AG04450 (cell line): ENCODE results near the gene SERHL2. TPM values are rescaled to one million over a fixed set of nuclear protein-coding genes. Genes with fewer than 3 reads are reported as not detected.
"Not testable (repeated sequence)": the region's sequence is repeated elsewhere in the genome, so short reads cannot be mapped to it uniquely, and the experiment has no call there.

Experiments used
- CTCF ChIA-PET: fragments of 300-600, 350-600 bp; formaldehyde crosslinking; extraction: SDS; loops from one replicate; lab custom pipeline; 2022; ENCODE audit warnings: antibody characterized with exemption, inconsistent platforms; lab: Charles Lee
- POLR2A ChIA-PET: fragments of 350-600 bp; formaldehyde crosslinking; extraction: SDS; loops from one replicate; lab custom pipeline; 2021; ENCODE audit warnings: antibody characterized with exemption, inconsistent platforms; lab: Yijun Ruan, JAX
- DNase-seq: peaks from one replicate; pipeline ENCODE4 v3.0.0-alpha.2; 2011; ENCODE audit warnings: low read depth, low spot score
- H3K27ac ChIP-seq: one replicate; pipeline ENCODE4 v1.5.1; 2012; ENCODE audit warnings: low read depth, low read length, control low read depth
- H3K27me3 ChIP-seq: one replicate; pipeline ENCODE4 v1.6.0; 2012; ENCODE audit warnings: low read length; ENCODE audit not compliant: control insufficient read depth, insufficient read depth
- H3K4me3 ChIP-seq: 2 replicates; pipeline ENCODE4 v1.5.1; 2011; ENCODE audit warnings: mild to moderate bottlenecking, low read depth, low read length, control low read depth
- H3K9me3 ChIP-seq: 2 replicates; pipeline ENCODE4 v1.5.1; 2012; ENCODE audit warnings: low read length; ENCODE audit not compliant: control insufficient read depth, insufficient read depth
- CTCF ChIP-seq: IDR thresholded peaks from 2 replicates; pipeline ENCODE4 v1.5.1; 2011; ENCODE audit warnings: low read depth, low read length, control low read depth, inconsistent platforms
- polyA plus RNA-seq: library from polyadenylated mRNA; depleted of rRNA; stranded (reverse); fragments of >200 nt; gene quantifications from 2 replicates; pipeline ENCODE4 v1.2.3, GENCODE V29; 2011

The SERHL2 gene
- polyA plus RNA-seq, 1 experiment = 6.6 TPM

DNA sequence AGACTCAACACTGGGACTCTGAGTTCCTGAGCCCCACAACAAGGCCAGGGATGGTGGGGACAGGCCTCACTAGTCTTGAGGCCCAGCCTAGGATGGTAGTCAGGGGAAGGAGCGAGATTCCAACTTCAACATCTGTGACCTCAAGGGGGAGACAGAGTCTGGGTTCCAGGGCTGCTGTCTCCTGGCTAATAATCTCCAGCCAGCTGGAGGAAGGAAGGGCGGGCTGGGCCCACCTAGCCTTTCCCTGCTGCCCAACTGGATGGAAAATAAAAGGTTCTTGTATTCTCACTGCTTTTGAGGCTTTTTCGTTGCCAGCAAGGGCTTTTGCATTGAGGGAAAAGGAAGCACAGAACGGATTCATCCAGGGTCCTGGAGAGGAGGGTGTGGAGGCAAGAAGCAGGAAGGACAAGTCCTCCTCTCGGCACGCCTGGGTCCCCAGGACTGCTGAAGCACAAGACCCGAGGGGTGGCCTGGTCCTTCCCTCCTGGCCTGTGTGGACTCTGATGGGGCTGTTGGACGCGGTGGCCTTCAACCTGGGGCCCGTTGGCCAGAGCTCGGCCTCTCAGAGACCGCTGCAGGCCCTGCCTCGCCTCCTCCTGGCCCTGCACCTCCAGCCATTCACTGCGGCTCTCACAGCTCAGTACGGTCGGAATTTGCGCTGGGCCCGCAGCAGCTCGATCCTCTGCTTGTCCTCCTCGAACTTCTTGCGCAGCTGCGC is 41.3 kb upstream of the SERHL2 start:
- CTCF ChIA-PET, H3K27ac ChIP-seq, H3K4me3 ChIP-seq, H3K27me3 ChIP-seq, DNase-seq, POLR2A ChIA-PET, H3K9me3 ChIP-seq: not testable (repeated sequence)
- peak; percentile 28 for TF ChIP-seq CTCF

DNA sequence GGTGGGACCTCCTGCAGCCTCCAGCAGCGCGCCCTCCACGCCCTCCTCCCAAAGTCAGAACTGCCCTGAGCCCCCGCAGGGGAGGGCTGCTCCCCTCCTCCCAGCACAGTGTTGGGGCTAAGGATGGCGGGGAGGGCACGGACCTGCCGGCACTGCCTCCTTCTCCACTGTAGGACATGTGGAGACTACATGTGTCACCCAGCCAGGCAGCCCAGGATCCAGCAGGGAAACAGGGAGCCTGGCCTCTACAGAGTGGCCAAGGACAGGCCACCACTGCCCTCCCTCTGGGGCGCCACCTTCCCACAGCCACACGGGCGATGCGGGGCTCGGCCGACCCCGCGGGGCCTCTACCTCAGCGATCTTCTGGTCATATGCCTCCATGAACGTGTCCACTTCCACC is 39.4 kb upstream of the SERHL2 start:
- POLR2A ChIA-PET, H3K27ac ChIP-seq, H3K9me3 ChIP-seq, H3K4me3 ChIP-seq, CTCF ChIA-PET, DNase-seq, H3K27me3 ChIP-seq: not testable (repeated sequence)

- H3K4me3 ChIP-seq, POLR2A ChIA-PET, CTCF ChIA-PET, DNase-seq, H3K27ac ChIP-seq, H3K27me3 ChIP-seq, H3K9me3 ChIP-seq: not testable (repeated sequence)
Observed at GRCh38 chr22:42515304-42515703, 38.5 kb upstream of the SERHL2 start.

DNA sequence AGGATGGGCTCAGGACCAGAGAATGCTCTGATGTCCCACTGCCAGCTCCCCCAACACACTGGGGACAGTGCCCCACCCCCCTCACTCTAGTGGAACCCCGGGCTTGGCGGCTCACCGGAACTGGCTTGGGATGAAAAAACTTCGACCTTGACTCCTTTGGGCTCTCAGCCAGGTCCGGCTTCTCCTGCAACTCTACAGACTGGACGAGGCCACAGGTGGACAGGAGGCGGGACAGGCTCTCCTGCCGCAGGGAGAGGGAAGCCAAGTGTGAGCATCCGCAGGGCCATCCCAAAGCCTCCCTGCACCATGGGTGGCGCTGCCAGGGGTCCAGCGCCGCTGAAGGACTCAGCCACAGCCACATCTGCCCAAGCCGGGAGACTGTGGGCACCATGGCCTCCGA is 37.9 kb upstream of the SERHL2 start:
- CTCF ChIA-PET = no interaction called here
- TF ChIP-seq CTCF = no peak
- Histone ChIP-seq H3K4me3 (no peak overlapping the region), H3K27me3 (no peaks in the 10 kb centered on the region), H3K27ac (no peak overlapping the region), H3K9me3 (no peaks in the 10 kb centered on the region)
- no peak for DNase-seq
- POLR2A ChIA-PET = no interaction called here

DNA sequence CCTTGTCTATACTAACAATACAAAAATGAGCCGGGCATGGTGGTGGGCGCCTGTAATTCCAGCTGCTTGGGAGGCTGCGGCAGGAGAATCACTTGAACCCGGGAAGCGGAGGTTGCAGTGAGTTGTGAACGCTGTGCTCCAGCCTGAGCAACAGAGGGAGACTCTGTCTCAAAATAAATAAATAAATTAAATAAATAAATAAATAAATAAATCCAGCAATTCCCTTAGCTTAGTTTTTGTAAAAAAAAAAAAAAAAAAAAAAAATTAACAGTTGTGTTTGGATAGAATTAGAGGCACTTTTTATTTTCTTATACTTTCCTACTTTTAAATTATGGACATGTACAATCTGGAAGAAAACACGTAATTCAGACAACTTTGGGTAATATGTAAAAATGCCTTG is 36.7 kb upstream of the SERHL2 start:
- DNase-seq, H3K9me3 ChIP-seq, H3K27me3 ChIP-seq, H3K4me3 ChIP-seq, H3K27ac ChIP-seq, POLR2A ChIA-PET: not testable (repeated sequence)
- CTCF ChIA-PET = interaction anchor here (0.6 kb wide), 1 partner anchor 331 kb away, joined by 5 read pairs; no protein-coding TSS in a partner anchor

DNA sequence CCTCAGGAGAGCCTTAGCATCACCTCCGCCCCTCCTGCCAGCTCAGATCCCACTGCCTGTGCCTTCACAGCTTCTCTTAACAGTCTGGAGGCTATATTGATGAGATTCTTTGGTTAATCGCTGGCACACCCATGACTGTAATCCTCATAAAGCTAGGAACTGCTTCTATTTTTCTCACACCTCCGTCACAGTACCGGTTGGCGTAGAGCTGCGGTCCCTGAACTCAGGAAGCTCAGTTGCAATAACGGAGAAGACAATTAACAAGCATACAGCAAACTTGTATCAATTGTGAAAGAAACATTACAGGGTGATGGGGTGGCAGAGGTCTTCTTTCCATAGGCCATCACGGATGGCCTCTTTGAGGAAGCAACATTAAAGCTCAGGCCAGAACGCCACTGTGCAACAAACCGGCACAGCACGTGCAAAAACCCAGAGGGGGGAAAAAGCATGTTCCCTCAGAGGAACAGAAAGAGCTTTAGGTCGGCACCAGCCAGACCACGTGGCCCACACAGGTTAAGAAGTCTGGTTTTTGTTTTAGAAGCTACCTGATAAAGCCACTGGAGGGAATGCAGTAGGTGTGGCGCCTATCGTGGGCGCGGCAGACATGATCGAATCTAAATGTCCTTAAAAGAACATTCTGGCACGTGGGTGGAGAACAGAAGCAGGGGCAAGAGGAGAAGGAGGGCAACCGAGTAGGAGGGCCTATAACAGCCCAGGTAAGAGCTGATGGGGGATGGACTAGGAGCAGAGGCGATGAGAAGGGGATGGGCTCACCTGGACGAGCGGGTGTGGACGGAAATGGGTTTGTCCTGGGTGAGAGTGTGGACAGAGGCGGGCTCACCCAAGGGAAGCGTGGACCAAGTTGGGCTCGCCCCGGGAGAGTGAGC is 34.9 kb upstream of the SERHL2 start:
- DNase-seq, H3K27ac ChIP-seq, H3K27me3 ChIP-seq, CTCF ChIA-PET, POLR2A ChIA-PET, H3K9me3 ChIP-seq: not testable (repeated sequence)
- H3K4me3 ChIP-seq = peak overlapping the region; percentile 72
